Measurements from ENCODE around the gene DOHH.
"Not testable (repeated sequence)": the region's sequence is repeated elsewhere in the genome, so short reads cannot be mapped to it uniquely, and the experiment has no call there.

The DOHH gene

DNA sequence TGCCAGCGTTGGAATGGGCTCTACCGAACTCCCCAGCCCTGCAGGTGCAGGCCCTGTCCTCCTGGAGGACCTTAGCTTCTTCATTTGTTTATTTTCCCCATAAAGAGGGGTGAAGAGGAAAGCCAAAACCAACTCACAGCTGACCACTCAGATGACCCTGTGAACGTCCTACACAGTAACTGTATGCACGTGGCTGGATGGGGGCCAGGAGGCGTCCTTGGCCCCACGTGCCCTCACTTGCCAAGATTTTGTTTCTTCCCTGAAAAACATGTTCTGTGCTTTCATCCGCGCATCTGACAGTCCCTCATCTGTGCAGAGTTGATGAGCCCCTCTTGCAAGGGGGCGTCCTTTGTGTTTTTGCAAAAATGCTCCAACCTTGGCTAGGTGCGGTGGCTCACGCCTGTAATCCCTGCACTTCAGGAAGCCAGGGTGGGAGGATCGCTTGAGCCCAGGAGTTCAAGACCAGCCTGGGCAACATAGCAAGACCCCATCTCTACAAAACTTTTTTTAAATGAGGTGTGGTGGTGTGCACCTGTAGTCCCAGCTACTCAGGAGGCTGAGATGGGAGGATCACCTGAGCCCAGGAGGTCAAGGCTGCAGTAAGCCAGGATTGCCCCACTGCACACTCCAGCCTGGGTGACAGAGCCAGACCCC, 33.2 kb upstream of the DOHH start:
- TF ChIP-seq ZNF274 (IDR thresholded peaks at IDR 0.05; ENCODE audit: low read depth, low read length): no peak
- no peak for TF ChIP-seq YY1 (IDR thresholded peaks at IDR 0.05; ENCODE audit: insufficient read depth, insufficient read length)
- TF ChIP-seq SUZ12 (IDR thresholded peaks at IDR 0.05; ENCODE audit: extremely low read depth, insufficient read depth, insufficient read length): no peak
- H3K36me3 ChIP-seq (ENCODE audit: insufficient read depth, insufficient read length, low read length): peaks cover 85% of the 10 kb centered on the region
- no peak for DNase-seq (ENCODE audit: low read depth, low spot score)
- no peaks in the 10 kb centered on the region for H3K9me3 ChIP-seq (ENCODE audit: insufficient read depth, low read length)
- no peaks in the 10 kb centered on the region for H3K27me3 ChIP-seq (ENCODE audit: insufficient read depth, insufficient read length)
- no peak overlapping the region for H3K9ac ChIP-seq (ENCODE audit: insufficient read length, low read depth)
- no peak overlapping the region for H3K4me3 ChIP-seq (ENCODE audit: insufficient read length, low read depth)
- H3K4me1 ChIP-seq (ENCODE audit: insufficient read depth, insufficient read length): peaks cover 12% of the 10 kb centered on the region

DNA sequence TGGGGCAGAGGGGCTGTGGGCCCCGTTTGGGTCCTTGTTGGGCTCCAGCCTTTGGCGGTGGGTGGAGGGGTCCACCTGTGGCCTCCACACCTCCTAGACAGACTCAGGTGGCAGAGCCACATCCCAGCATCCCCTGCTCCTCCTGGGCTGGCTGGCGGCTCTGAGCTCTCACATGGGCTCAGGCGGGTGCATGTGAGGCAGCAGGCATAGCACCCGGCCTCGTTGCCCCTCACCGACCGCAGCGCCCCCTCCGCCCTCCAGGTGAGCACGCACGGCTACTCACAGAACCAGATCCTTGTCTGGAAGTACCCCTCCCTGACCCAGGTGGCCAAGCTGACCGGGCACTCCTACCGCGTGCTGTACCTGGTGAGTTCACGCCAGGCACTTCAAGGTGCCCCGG, 32.6 kb upstream of the DOHH start:
- Histone ChIP-seq H3K4me1 (ENCODE audit: insufficient read depth, insufficient read length) (peaks cover 9% of the 10 kb centered on the region), H3K9me3 (ENCODE audit: insufficient read depth, low read length) (no peaks in the 10 kb centered on the region), H3K4me3 (ENCODE audit: insufficient read length, low read depth) (no peak overlapping the region), H3K36me3 (ENCODE audit: insufficient read depth, insufficient read length, low read length) (peaks cover 85% of the 10 kb centered on the region), H3K27me3 (ENCODE audit: insufficient read depth, insufficient read length) (no peaks in the 10 kb centered on the region), H3K9ac (ENCODE audit: insufficient read length, low read depth) (no peak overlapping the region)
- no peak for TF ChIP-seq ZNF274 (IDR thresholded peaks at IDR 0.05; ENCODE audit: low read depth, low read length)
- no peak for TF ChIP-seq SUZ12 (IDR thresholded peaks at IDR 0.05; ENCODE audit: extremely low read depth, insufficient read depth, insufficient read length)
- no peak for TF ChIP-seq YY1 (IDR thresholded peaks at IDR 0.05; ENCODE audit: insufficient read depth, insufficient read length)
- no peak for DNase-seq (ENCODE audit: low read depth, low spot score)

GRCh38 chr19:3532154-3532786, 31.8 kb upstream of the DOHH start:
- DNase-seq (ENCODE audit: low read depth, low spot score): no peak
- Histone ChIP-seq H3K4me3 (ENCODE audit: insufficient read length, low read depth) (no peak overlapping the region), H3K36me3 (ENCODE audit: insufficient read depth, insufficient read length, low read length) (peaks cover 85% of the 10 kb centered on the region), H3K4me1 (ENCODE audit: insufficient read depth, insufficient read length) (peaks cover 6% of the 10 kb centered on the region), H3K9me3 (ENCODE audit: insufficient read depth, low read length) (no peaks in the 10 kb centered on the region), H3K9ac (ENCODE audit: insufficient read length, low read depth) (no peak overlapping the region), H3K27me3 (ENCODE audit: insufficient read depth, insufficient read length) (no peaks in the 10 kb centered on the region)
- TF ChIP-seq YY1 (IDR thresholded peaks at IDR 0.05; ENCODE audit: insufficient read depth, insufficient read length) (no peak), ZNF274 (IDR thresholded peaks at IDR 0.05; ENCODE audit: low read depth, low read length) (no peak), SUZ12 (IDR thresholded peaks at IDR 0.05; ENCODE audit: extremely low read depth, insufficient read depth, insufficient read length) (no peak)

DNA sequence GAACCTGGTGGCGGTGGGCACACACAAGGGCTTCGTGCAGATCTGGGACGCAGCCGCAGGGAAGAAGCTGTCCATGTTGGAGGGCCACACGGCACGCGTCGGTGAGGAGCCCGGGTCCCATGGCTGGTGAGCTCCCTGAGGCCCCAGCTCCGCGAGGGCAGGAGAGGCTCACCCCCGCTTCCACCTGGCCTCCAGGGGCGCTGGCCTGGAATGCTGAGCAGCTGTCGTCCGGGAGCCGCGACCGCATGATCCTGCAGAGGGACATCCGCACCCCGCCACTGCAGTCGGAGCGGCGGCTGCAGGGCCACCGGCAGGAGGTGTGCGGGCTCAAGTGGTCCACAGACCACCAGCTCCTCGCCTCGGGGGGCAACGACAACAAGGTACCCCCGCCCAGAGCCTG, 31.2 kb upstream of the DOHH start:
- Histone ChIP-seq H3K9me3 (ENCODE audit: insufficient read depth, low read length) (no peaks in the 10 kb centered on the region), H3K9ac (ENCODE audit: insufficient read length, low read depth) (no peak overlapping the region), H3K27me3 (ENCODE audit: insufficient read depth, insufficient read length) (no peaks in the 10 kb centered on the region), H3K36me3 (ENCODE audit: insufficient read depth, insufficient read length, low read length) (peaks cover 87% of the 10 kb centered on the region), H3K4me3 (ENCODE audit: insufficient read length, low read depth) (no peak overlapping the region), H3K4me1 (ENCODE audit: insufficient read depth, insufficient read length) (peaks cover 6% of the 10 kb centered on the region)
- TF ChIP-seq ZNF274 (IDR thresholded peaks at IDR 0.05; ENCODE audit: low read depth, low read length) (no peak), SUZ12 (IDR thresholded peaks at IDR 0.05; ENCODE audit: extremely low read depth, insufficient read depth, insufficient read length) (no peak), YY1 (IDR thresholded peaks at IDR 0.05; ENCODE audit: insufficient read depth, insufficient read length) (no peak)
- DNase-seq (ENCODE audit: low read depth, low spot score): no peak

DNA sequence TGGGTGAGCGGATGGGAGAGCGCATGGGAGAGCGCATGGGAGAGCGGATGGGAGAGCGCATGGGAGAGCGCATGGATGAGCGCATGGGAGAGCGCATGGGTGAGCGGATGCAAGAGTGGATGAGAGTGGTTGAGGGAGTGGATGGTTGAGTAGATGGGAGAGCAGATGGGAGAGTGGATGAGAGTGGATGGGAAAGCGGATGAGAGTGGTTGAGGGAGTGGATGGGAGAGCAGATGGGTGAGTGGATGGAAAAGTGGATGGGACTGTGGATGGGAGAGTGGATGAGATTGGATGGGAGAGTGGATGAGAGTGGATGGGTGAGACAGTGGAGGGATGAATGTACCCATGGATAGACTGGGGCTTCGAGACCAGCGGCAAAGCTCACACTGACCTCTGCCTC, 29.9 kb upstream of the DOHH start:
- Histone ChIP-seq H3K36me3 (ENCODE audit: insufficient read depth, insufficient read length, low read length) (peaks cover 86% of the 10 kb centered on the region), H3K4me1 (ENCODE audit: insufficient read depth, insufficient read length) (peaks cover 3% of the 10 kb centered on the region), H3K4me3 (ENCODE audit: insufficient read length, low read depth) (no peak overlapping the region), H3K9me3 (ENCODE audit: insufficient read depth, low read length) (no peaks in the 10 kb centered on the region), H3K9ac (ENCODE audit: insufficient read length, low read depth) (no peak overlapping the region), H3K27me3 (ENCODE audit: insufficient read depth, insufficient read length) (no peaks in the 10 kb centered on the region)
- TF ChIP-seq YY1 (IDR thresholded peaks at IDR 0.05; ENCODE audit: insufficient read depth, insufficient read length) (no peak), SUZ12 (IDR thresholded peaks at IDR 0.05; ENCODE audit: extremely low read depth, insufficient read depth, insufficient read length) (no peak), ZNF274 (IDR thresholded peaks at IDR 0.05; ENCODE audit: low read depth, low read length) (no peak)
- DNase-seq (ENCODE audit: low read depth, low spot score): no peak

DNA sequence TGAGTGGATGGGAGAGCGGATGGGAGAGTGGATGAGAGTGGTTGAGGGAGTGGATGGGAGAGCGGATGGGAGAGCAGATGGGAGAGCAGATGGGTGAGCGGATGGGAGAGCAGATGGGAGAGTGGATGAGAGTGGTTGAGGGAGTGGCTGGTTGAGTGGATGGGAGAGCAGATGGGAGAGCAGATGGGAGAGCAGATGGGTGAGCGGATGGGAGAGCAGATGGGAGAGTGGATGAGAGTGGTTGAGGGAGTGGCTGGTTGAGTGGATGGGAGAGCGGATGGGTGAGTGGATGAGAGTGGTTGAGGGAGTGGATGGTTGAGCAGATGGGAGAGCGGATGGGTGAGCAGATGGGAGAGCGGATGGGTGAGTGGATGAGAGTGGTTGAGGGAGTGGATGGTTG, 28.8 kb upstream of the DOHH start:
- not testable (repeated sequence) for DNase-seq (ENCODE audit: low read depth, low spot score); H3K27me3 ChIP-seq (ENCODE audit: insufficient read depth, insufficient read length); H3K9ac ChIP-seq (ENCODE audit: insufficient read length, low read depth); H3K4me3 ChIP-seq (ENCODE audit: insufficient read length, low read depth); H3K4me1 ChIP-seq (ENCODE audit: insufficient read depth, insufficient read length); H3K9me3 ChIP-seq (ENCODE audit: insufficient read depth, low read length)
- peaks cover 83% of the 10 kb centered on the region for H3K36me3 ChIP-seq (ENCODE audit: insufficient read depth, insufficient read length, low read length)

- H3K36me3 ChIP-seq (ENCODE audit: insufficient read depth, insufficient read length, low read length): peaks cover 83% of the 10 kb centered on the region
Measured at GRCh38 chr19:3528539-3529211, 28.2 kb upstream of the DOHH start.

More at GRCh38 chr19:3528539-3529211, 28.2 kb upstream of the DOHH start:
- Histone ChIP-seq H3K27me3 (ENCODE audit: insufficient read depth, insufficient read length) (no peaks in the 10 kb centered on the region), H3K4me3 (ENCODE audit: insufficient read length, low read depth) (no peak overlapping the region), H3K9me3 (ENCODE audit: insufficient read depth, low read length) (no peaks in the 10 kb centered on the region), H3K9ac (ENCODE audit: insufficient read length, low read depth) (no peak overlapping the region), H3K4me1 (ENCODE audit: insufficient read depth, insufficient read length) (no peaks in the 10 kb centered on the region)
- DNase-seq (ENCODE audit: low read depth, low spot score): no peak
- TF ChIP-seq SUZ12 (IDR thresholded peaks at IDR 0.05; ENCODE audit: extremely low read depth, insufficient read depth, insufficient read length) (no peak), YY1 (IDR thresholded peaks at IDR 0.05; ENCODE audit: insufficient read depth, insufficient read length) (no peak), ZNF274 (IDR thresholded peaks at IDR 0.05; ENCODE audit: low read depth, low read length) (no peak)
